GM04503 (cell line): ENCODE results near the gene FAM171A1.
"Not testable (repeated sequence)": the region's sequence is repeated elsewhere in the genome, so short reads cannot be mapped to it uniquely, and the experiment has no call there.

Source experiments
- DNase-seq: peaks from one replicate; pipeline ENCODE4 v3.0.0-alpha.2; 2012; ENCODE audit warnings: low read depth

The FAM171A1 gene

DNA sequence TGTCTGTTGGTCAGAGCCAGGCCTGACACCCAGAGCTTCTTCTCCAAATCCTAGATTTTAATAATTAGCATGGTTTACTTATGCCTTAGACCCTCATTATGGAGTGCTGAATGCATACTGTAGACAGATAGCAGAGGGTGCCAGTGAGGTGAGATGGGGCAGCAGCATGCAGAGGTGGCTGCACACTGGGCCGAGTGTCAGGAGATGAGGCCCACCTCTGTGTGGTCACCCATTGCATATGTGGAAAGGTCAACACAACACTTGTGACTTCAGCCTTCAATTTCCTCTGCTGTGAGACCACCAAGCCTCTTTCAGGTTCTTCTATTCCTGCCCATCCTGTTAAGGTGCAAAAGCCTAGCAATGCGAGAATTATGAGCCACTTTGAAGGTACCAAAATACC is 162.9 kb downstream of the FAM171A1 start:
- no peak for DNase-seq

GRCh38 chr10:15207410-15207809 is 163.7 kb downstream of the FAM171A1 start:
- DNase-seq: not testable (repeated sequence)

- DNase-seq: no peak
Measured at GRCh38 chr10:15202639-15203038, 168.4 kb downstream of the FAM171A1 start.

DNA sequence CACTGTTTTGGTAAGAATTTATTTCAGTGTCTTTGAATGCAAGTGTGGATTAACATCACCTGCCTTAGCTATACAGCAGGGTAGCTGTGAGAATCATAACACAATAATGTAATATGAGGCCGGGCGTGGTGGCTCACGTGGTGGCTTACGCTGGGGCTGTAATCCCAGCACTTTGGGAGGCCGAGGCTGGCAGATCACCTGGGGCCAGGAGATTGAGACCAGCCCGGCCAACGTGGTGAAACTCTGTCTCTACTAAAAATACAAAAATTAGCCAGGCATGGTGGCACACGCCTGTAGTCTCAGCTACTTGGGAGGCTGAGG is 168.8 kb downstream of the FAM171A1 start:
- DNase-seq: not testable (repeated sequence)

DNA sequence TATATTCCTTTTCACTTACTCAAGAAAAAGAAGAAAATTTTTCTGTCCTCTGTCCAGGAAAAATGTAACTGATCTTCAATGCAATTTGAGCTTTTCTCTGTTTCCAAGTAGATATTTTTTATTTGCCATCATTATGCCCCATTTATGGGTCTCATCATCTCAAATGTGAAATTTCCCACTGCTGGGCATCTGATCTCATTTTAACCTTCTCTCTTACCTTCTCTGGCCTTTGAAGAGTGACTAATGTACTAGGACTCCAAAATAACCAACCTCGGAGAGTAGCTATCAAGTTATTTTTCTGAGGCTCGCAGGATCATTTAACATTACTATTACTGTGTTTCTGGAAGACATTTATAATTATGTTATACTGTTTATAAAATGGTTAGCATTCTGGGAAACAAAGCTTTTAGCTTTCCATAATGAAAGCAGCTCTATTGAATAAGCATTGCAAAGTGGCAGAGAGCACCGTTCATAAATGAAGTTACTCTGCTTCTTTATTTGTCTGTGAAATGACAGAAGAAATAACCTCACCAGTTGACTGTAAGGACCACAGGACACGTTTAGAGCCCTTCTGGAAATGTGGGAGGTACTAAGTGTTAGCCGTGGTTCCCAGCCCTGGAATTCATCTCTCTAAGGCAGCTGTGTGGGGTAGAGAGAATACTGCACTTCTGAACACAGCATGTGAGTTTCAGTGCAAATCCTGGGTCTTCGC is 169.3 kb downstream of the FAM171A1 start:
- no peak for DNase-seq

- peak; percentile 83 for DNase-seq
Measured at GRCh38 chr10:15200626-15201025, 170.5 kb downstream of the FAM171A1 start.

GRCh38 chr10:15197911-15198310 is 173.2 kb downstream of the FAM171A1 start:
- DNase-seq: no peak

- DNase-seq: no peak
Measured at GRCh38 chr10:15197276-15197675, 173.8 kb downstream of the FAM171A1 start.

DNA sequence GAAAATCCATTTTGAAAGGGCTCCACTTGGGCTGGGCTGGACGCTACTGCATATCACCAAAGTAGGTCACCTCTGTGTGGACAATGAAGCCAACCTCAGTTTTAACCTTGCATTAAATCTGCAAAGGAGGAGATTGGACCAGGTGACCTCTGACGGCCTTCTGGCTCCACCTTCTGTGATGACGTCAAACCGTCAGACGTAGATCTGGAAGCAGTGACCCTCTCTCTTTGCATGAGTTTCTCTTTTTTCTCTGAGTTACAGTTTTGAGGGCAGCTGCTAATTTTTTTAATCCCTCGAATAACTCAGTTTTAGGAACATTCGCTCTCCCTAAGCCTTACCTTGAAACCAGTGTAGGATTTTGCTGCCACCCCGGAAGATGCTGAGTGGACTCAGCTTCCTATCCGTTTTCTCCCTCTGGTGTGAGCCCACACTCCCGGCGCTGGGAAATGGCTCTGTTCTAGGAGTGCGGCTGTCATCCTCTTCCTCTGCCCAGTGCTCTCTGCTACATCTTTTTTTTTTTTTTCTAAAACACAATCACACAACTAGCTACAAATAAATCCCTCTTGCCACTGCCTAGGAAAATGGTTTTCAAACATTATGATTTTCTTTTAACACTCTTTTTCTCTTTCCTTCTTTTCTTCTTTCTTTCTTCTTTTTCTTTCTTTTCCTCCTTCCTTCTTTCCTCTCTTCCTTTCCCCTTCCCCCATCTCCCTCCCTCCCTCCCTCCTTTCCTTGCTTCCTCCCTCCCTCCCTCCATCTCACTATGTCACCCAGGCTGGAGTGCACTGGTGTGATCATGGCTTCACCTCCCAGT is 174.9 kb downstream of the FAM171A1 start:
- DNase-seq: no peak

GRCh38 chr10:15189133-15189885 is 181.8 kb downstream of the FAM171A1 start:
- no peak for DNase-seq

DNA sequence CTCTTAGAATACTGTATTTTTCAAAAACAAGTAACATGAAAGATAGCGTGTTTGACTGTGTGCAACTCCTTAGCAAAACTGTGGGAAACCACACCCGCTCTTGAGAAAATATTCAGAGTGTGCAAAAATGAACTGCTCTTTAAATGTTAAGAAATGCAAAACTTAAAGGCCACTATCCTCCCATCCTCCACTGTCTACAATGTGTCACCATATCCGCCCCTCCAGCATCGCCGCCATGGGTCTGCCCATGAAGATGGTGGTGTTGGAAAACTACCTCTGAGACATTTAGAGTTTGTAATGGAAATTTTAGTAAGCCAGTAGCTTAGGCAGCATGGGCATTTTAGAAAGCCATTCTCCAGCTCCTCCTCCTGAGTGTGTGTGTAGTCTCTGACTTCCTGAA is 182.5 kb downstream of the FAM171A1 start:
- DNase-seq: no peak

DNA sequence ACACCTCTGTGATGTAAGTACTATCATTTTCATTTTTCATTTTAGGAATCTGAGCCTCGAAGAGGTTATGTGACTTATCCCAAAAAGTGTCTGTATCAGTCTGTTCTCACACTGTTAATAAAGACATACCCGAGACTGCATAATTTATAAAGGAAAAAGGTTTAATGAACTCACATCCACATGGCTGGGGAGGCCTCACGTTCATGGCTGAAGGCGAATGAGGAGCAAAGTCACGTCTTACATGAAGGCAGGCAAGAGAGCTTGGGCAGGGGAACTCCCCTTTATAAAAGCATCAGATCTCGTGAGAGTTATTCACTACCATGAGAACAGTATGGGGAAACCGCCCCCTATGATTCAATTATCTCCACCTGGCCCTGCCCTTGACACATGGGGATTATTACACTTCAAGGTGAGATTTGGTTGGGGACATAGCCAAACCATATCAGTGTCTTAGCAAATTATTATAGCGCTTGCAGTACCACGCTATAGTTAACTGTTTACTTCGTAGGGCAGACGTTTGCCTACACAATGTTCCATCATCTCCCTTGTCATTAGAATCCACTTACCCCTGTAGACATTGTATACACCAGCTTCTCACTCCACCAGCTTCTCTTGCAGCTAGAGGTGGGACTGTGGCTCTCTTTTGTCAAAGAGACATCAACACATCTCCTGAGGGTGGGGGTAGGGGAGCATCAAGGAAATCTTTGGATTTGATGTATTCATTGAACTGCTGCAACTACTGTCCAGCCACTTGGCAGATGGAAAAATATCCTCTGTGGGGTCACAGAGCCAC is 187.2 kb downstream of the FAM171A1 start:
- no peak for DNase-seq

- DNase-seq: no peak
Measured at GRCh38 chr10:15182540-15183207, 188.4 kb downstream of the FAM171A1 start.

GRCh38 chr10:15181576-15182156 is 189.4 kb downstream of the FAM171A1 start:
- DNase-seq: no peak

GRCh38 chr10:15180736-15181135 is 190.4 kb downstream of the FAM171A1 start:
- DNase-seq: no peak

- no peak for DNase-seq
Measured at GRCh38 chr10:15176269-15176668, 194.8 kb downstream of the FAM171A1 start.

DNA sequence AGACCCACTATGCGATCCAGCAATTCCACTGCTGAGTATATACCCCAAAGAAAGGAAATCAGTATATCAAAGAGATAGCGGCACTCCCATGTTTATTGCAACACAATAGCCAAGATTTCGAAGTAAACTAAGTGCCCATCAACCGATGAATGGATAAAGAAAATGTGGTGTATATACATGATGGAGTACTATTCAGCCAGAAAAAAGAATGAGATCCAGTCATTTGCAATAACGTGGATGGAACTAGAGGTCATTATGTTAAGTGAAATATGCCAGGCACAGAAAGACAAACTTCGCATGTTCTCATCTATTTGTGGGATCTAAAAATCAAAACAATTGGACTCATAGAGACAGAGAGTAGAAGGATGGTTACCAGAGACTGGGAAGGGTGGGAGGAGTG is 195.5 kb downstream of the FAM171A1 start:
- DNase-seq: no peak

DNA sequence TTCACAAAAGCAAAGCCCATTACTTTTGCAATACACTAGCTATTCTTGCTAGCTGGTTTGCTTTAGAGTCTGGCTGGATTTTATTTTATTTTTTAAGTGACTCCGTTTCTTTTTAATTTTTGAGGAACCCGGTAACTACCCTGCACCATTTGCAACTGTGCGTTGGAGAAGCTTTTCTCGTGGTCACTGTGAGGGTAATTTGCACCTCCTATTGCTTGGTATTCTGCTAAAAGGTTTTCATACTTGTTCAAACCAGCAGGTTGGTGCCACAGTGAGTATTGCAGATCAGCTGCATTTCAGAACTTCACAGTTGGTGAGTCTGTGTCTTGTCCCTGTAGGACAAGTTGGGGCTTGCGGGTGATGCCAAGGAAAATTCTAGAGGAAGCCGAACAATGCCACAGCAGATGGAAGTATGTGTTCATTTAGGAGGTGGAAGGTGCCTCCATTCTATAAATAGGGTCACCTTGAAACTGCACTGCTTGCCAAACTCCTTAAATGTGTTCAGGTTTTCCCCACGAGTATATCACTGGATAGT is 198.7 kb downstream of the FAM171A1 start:
- no peak for DNase-seq

- DNase-seq: no peak
Measured at GRCh38 chr10:15169555-15170401, 201.3 kb downstream of the FAM171A1 start.
